CD4-positive, alpha-beta T cell (primary cell): ENCODE measurements around the gene USP16. TPM values are rescaled to one million over a fixed set of nuclear protein-coding genes. Genes with fewer than 3 reads are reported as not detected.

ENCODE experiments used
- ATAC-seq: fragments of 200-7000 bp; cut with Tn5 transposase; one replicate; pipeline ENCODE4 v1.10.0; 2022; ENCODE audit warnings: mild to moderate bottlenecking; ENCODE audit not compliant: poor library complexity
- CTCF ChIA-PET: fragments of 350-600 bp; sonication (Branson Sonifier 250); formaldehyde crosslinking; loops from one replicate; lab custom pipeline; 2021; ENCODE audit warnings: antibody characterized with exemption, inconsistent platforms; lab: Charles Lee
- POLR2A ChIA-PET: fragments of 350-600 bp; sonication (Branson Sonifier 250); formaldehyde crosslinking; loops from one replicate; lab custom pipeline; 2021; ENCODE audit warnings: antibody characterized with exemption, inconsistent platforms; lab: Charles Lee
- DNase-seq, 14 experiments: peaks; one replicate each; pipeline ENCODE4 v3.0.0-alpha.2; 2013 to 2020; ENCODE audit warnings: mixed read lengths in 2 of 14
- H3K27ac ChIP-seq, 2 donors: one replicate each; pipeline versions ENCODE4 v1.5.1 to v1.7.0; 2013; ENCODE audit warnings: low read length in 2 of 2, low read depth in 1 of 2, mild to moderate bottlenecking in 1 of 2
- H3K27me3 ChIP-seq, 2 experiments: 1 replicate in 1 of 2; 2 replicates in 1 of 2; pipeline versions ENCODE4 v1.6.1 to v1.7.0; 2013; ENCODE audit warnings: low read length in 2 of 2, control low read depth in 1 of 2, mild to moderate bottlenecking in 1 of 2, moderate library complexity in 1 of 2; ENCODE audit not compliant: insufficient read depth in 2 of 2, control insufficient read depth in 1 of 2
- H3K36me3 ChIP-seq: one replicate; pipeline ENCODE4 v1.6.1; 2013; ENCODE audit warnings: low read length, control low read depth; ENCODE audit not compliant: insufficient read depth
- H3K4me1 ChIP-seq: one replicate; pipeline ENCODE4 v1.6.1; 2013; ENCODE audit warnings: low read length, control low read depth; ENCODE audit not compliant: insufficient read depth
- H3K4me3 ChIP-seq: one replicate; pipeline ENCODE4 v1.5.1; 2013; ENCODE audit warnings: mild to moderate bottlenecking, low read length, moderate library complexity
- H3K9me3 ChIP-seq, 2 experiments: 1 replicate in 1 of 2; 2 replicates in 1 of 2; pipeline versions ENCODE4 v1.6.1 to v1.7.0; 2013; ENCODE audit warnings: low read length in 2 of 2, mild to moderate bottlenecking in 2 of 2, control low read depth in 1 of 2, moderate library complexity in 1 of 2; ENCODE audit not compliant: control insufficient read depth in 1 of 2, insufficient read depth in 1 of 2
- H3K27ac Mint-ChIP-seq: one replicate; pipeline ENCODE4 v1.8.0; 2020; ENCODE audit warnings: mixed read lengths
- H3K27me3 Mint-ChIP-seq: one replicate; pipeline ENCODE4 v1.8.0; 2021; ENCODE audit warnings: mixed read lengths
- H3K36me3 Mint-ChIP-seq: one replicate; pipeline ENCODE4 v1.8.0; 2021; ENCODE audit warnings: low read depth, mixed read lengths
- H3K4me1 Mint-ChIP-seq: one replicate; pipeline ENCODE4 v1.8.0; 2021; ENCODE audit warnings: low read depth, mixed read lengths
- H3K4me3 Mint-ChIP-seq: one replicate; pipeline ENCODE4 v1.8.0; 2020; ENCODE audit warnings: mild to moderate bottlenecking, mixed read lengths
- H3K9me3 Mint-ChIP-seq: one replicate; pipeline ENCODE4 v1.8.0; 2020; ENCODE audit warnings: mixed read lengths
- intact Hi-C, 2 experiments: fragments of 100-400 bp; cut with DNase I in 1 of 2; cut with micrococcal nuclease in 1 of 2; formaldehyde crosslinking; loops; one replicate each; pipeline versions ENCODE4 v1.15.1 to v1.9.0; 2023 to 2025; cut with DNase I, micrococcal nuclease
- total RNA-seq, 174 experiments: library from RNA in 2 of 174; stranded (reverse) in 2 of 174; gene quantifications; one replicate each; pipeline ENCODE4 v1.2.3 and lab custom pipeline; 2021 to 2026
- TF ChIP-seq, protein P1 (sequence below): fragments of 200-600 bp; IDR thresholded peaks from one replicate; pipeline ENCODE4 v1.8.0; 2022; ENCODE audit warnings: antibody characterized with exemption, mild to moderate bottlenecking

The USP16 gene
- total RNA-seq, 2 experiments from 2014 or later, result 79.7 to 81.7 TPM

DNA sequence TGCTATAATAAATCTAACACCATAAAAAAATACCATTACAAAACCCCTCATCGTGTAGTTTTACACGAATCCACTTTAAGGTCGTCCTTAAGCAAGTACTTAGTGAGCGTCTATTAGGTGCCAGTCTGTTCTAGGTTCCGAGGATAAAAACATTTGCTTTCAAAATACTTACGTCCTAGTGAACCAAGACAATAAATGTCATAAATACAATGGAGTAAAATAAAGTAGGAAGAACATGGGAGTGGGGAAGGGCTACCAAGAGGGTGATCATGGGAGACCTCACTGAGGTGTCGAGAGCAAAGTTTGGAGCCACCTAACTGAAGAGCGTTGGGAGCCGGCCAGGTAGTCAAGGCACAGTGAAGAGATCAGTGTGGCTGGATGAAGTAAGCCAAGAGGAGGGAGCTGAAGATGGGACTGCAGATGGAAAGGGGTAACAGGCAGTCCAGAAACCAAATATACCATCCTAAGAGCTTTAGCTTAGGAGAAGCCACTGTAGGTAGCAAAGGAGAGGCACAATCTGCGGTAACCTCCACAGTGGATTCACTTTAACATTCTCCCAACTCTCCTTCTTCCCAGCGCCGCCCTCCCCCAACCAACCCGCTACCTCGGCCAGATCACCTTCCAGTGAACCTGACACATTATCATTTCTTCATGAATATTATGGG is 32.5 kb upstream of the USP16 start:
- no peaks in the 10 kb centered on the region for H3K9me3 Mint-ChIP-seq
- peak overlapping the region; percentile 95 for H3K4me3 ChIP-seq
- peaks cover 44% of the 10 kb centered on the region for H3K4me1 Mint-ChIP-seq
- TF ChIP-seq, protein P1, sequence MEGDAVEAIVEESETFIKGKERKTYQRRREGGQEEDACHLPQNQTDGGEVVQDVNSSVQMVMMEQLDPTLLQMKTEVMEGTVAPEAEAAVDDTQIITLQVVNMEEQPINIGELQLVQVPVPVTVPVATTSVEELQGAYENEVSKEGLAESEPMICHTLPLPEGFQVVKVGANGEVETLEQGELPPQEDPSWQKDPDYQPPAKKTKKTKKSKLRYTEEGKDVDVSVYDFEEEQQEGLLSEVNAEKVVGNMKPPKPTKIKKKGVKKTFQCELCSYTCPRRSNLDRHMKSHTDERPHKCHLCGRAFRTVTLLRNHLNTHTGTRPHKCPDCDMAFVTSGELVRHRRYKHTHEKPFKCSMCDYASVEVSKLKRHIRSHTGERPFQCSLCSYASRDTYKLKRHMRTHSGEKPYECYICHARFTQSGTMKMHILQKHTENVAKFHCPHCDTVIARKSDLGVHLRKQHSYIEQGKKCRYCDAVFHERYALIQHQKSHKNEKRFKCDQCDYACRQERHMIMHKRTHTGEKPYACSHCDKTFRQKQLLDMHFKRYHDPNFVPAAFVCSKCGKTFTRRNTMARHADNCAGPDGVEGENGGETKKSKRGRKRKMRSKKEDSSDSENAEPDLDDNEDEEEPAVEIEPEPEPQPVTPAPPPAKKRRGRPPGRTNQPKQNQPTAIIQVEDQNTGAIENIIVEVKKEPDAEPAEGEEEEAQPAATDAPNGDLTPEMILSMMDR, result no peak
- ATAC-seq (no peak), DNase-seq (no peak)
- H3K4me3 Mint-ChIP-seq, result peak overlapping the region; percentile 97
- ChIA-PET CTCF (interaction anchor here (1.1 to 4.5 kb wide), 4 partner anchors 10 to 85 kb away, joined by 3 to 23 read pairs (median 3); partner anchors contain the start of gene USP16), POLR2A (interaction anchor here (1.0 to 3.4 kb wide), 12 partner anchors 11 to 457 kb away, joined by 3 to 164 read pairs (median 9); partner anchors contain the start of genes CCT8, RWDD2B and USP16)
- H3K27ac ChIP-seq, result peak overlapping the region; percentile 69 to 93
- H3K36me3 Mint-ChIP-seq, result peaks cover 36% of the 10 kb centered on the region
- no peaks in the 10 kb centered on the region for H3K36me3 ChIP-seq
- intact Hi-C loops, result loop anchor here (1.0 to 10.0 kb wide), 8 partner anchors 10 to 307 kb away; partner anchors contain the start of genes BACH1 (in 2 of the 2) and CCT8 (in 2 of the 2)
- H3K4me1 ChIP-seq, result peaks cover 22% of the 10 kb centered on the region
- H3K9me3 ChIP-seq, result no peaks in the 10 kb centered on the region
- no peaks in the 10 kb centered on the region for H3K27me3 Mint-ChIP-seq
- H3K27me3 ChIP-seq, result no peaks in the 10 kb centered on the region
- peak overlapping the region; percentile 91 for H3K27ac Mint-ChIP-seq

DNA sequence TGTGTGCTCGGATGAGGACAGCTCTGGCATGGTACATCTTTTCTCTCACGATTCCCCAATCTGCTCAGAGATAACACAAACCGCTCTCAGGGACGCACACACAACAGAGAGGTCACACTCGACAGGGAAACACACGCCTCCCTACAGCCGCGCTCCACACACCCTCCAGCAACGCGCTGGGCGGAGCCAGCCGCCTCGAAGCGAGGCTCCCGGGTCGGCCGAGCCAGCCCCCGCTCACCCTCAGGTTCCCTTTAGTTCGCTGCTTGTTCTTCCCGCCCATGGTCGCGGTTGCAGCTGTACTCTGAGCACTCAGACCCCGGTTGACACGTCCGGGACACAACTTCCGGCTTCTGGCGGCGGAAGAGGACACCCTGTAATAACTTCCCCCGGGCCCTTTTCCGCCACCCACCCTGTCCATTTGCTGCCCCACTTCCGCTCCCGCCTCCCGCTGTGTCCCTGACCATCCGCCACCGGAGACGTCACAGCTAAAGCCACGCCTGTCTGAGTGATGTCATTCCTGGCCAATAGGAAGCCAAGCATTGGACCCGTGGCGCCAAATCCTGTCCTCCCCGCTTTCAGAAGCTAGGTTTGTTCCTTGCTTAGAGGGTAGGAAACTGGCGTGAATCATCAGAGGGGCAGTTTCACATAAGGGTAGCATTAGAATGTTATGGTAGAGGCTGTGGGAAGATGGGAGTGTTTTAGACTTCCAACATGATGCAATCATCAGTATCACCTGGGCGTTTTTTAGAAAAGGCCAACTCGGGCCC is 31.8 kb upstream of the USP16 start, which contains the start of gene LTN1:
Gene LTN1 (minus strand): TSS at position 352 of the 767 bp plus-strand sequence. CDS start 72 bp downstream, at position 280.
- Histone ChIP-seq H3K27ac (peak within 1 kb of the TSS; percentile 75 to 94), H3K9me3 (no peaks in the 10 kb centered on the region), H3K36me3 (no peaks in the 10 kb centered on the region), H3K4me3 (peak within 1 kb of the TSS; percentile 95), H3K27me3 (no peaks in the 10 kb centered on the region), H3K4me1 (peaks cover 22% of the 10 kb centered on the region)
- Mint-ChIP-seq H3K36me3 (peaks cover 29% of the 10 kb centered on the region), H3K4me3 (peak within 1 kb of the TSS; percentile 97), H3K27ac (peak within 1 kb of the TSS; percentile 91), H3K27me3 (no peaks in the 10 kb centered on the region), H3K9me3 (no peaks in the 10 kb centered on the region), H3K4me1 (peaks cover 39% of the 10 kb centered on the region)
- ATAC-seq (peak; percentile 91), DNase-seq (peak; percentile 97 to 100 (median 98))
- intact Hi-C loops, result loop anchor here (1.0 to 10.0 kb wide), 10 partner anchors 9 to 306 kb away; partner anchors contain the start of genes BACH1 (in 2 of the 2), CCT8 (in 2 of the 2) and USP16 (in 1 of the 2)
- TF ChIP-seq, protein P1, result no peak
- POLR2A ChIA-PET, result interaction anchor here (1.0 to 3.4 kb wide), 14 partner anchors 10 to 457 kb away, joined by 3 to 164 read pairs (median 6); partner anchors contain the start of genes CCT8, RWDD2B and USP16
- CTCF ChIA-PET, result interaction anchor here (1.1 to 4.5 kb wide), 4 partner anchors 10 to 84 kb away, joined by 3 to 23 read pairs (median 3); partner anchors contain the start of gene USP16

DNA sequence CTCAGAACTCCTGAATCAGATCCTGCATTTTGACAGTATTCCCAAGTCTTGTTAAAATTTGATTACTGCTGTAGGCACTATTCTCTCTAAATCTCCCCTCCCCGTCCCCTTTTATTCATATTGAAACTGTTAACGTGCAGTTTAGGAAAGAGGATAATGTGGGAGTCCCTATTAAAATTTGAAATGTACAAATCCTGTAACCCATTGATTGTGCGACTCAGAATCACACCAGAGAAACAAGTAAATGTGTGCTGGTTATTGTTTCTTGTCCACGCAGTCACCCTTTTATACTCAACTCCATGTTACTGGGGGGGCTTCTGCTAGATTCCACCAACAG is 31.2 kb upstream of the USP16 start:
- POLR2A ChIA-PET, result interaction anchor here (1.0 to 3.4 kb wide), 13 partner anchors 9 to 456 kb away, joined by 3 to 164 read pairs (median 7); partner anchors contain the start of genes CCT8, RWDD2B and USP16
- TF ChIP-seq, protein P1, result no peak
- Histone ChIP-seq H3K4me1 (peaks cover 22% of the 10 kb centered on the region), H3K27ac (peak overlapping the region; percentile 75 to 94), H3K27me3 (no peaks in the 10 kb centered on the region), H3K9me3 (no peaks in the 10 kb centered on the region), H3K36me3 (no peaks in the 10 kb centered on the region), H3K4me3 (peak overlapping the region; percentile 95)
- CTCF ChIA-PET, result interaction anchor here (1.1 to 4.5 kb wide), 4 partner anchors 9 to 84 kb away, joined by 3 to 23 read pairs (median 3); partner anchors contain the start of gene USP16
- peaks cover 29% of the 10 kb centered on the region for H3K36me3 Mint-ChIP-seq
- no peaks in the 10 kb centered on the region for H3K27me3 Mint-ChIP-seq
- peak in 1 of 14 experiments; percentile 15 for DNase-seq
- H3K4me1 Mint-ChIP-seq, result peaks cover 39% of the 10 kb centered on the region
- intact Hi-C loops, result loop anchor here (1.0 to 10.0 kb wide), 7 partner anchors 8 to 306 kb away; partner anchors contain the start of genes BACH1 (in 2 of the 2), CCT8 (in 1 of the 2) and USP16 (in 1 of the 2)
- H3K4me3 Mint-ChIP-seq, result peak overlapping the region; percentile 97
- no peak for ATAC-seq
- no peaks in the 10 kb centered on the region for H3K9me3 Mint-ChIP-seq
- H3K27ac Mint-ChIP-seq, result peak overlapping the region; percentile 91
